ENCODE measurements around the gene KIF16B.
"Not testable (repeated sequence)": the region's sequence is repeated elsewhere in the genome, so short reads cannot be mapped to it uniquely, and the experiment has no call there.

The KIF16B gene

DNA sequence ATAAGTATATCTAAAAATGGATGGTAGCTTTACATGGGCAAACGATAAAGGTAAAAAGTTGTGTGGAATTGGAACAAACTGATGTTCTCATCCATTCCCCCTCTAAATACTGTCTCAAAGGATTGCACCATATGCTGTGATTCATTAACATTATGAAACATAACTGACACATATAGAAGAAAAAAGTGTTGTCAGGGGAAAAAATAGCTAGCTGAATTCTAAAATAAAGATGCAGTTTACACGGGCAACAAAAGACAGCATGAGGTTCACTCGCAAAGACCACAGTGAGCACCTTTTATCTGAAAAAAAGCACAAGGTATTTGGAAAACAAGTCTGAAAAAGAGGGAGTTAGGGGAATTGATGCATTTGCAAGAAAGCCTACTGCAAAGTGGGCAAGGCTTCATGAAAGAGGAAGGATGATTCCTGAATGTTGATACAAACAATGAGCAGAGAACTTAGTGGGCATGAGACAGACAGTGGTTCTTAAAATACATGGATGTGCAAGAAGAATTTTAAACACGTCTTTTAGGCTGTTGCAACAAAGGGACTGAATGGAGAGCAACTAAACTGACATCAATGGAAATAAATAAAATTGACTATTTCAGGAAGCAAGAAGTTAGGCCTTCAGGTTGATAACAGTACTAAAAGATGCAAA lies 280.9 kb downstream of the KIF16B start:
- no peak for DNase-seq (ENCODE audit: low read depth, low spot score)

DNA sequence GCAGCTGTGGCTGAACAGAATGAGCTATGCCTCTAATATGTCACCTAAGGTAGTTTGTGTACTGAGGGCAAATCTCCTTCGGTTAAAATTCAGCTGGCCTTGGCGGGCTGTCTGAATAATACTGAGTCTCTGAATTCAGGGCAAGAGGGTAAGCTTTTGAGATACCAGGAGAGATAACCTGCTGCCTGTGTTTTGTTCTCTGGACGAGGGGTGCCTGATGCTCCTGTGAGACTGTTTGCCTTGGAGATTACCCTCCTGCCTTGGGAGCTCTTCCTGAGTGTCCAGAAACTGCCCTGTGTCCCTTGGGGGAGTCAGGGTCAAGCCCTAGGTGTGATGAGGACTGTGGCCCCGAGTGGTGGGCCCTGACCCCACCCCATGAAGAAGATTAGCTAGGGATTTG lies 282.9 kb downstream of the KIF16B start:
- DNase-seq (ENCODE audit: low read depth, low spot score) = no peak

DNA sequence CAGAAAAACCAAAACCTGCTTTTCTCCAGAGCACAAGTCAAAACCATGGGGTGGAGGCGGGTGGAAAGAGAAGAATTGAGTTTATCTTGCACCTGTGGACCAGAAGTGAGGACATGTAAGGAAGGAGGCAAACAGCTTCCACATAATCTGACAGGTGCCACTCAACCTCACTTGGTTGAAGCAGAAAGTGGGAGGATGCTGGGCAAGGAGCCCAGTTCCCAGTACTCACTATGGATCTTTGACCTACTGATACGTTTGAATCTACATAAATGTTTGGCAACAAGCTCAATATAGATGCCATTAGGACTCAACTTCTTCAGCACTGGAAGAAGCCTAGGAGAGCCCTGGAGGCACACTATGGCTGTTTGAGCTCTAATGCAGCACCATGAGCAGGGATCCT lies 285.5 kb downstream of the KIF16B start:
- DNase-seq (ENCODE audit: low read depth, low spot score) = no peak

DNA sequence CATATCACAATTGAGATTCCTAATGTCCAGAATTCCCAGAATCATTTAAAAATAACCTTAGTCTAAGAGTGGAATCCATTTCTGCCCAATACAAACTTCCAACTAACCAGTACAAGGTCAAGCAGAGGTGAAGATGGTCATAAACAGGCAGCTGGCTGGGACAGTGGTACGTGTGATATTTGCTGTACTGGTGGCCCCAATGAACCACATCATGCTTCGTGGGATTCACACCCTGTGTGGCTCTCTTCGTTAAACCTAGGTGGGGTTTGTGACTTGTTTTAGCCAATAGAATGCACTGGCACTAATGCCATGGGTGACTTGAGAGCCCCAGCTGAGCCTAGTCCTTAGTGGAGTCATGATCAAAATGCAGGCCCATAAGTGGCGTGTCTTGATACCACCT lies 286.6 kb downstream of the KIF16B start:
- no peak for DNase-seq (ENCODE audit: low read depth, low spot score)

DNA sequence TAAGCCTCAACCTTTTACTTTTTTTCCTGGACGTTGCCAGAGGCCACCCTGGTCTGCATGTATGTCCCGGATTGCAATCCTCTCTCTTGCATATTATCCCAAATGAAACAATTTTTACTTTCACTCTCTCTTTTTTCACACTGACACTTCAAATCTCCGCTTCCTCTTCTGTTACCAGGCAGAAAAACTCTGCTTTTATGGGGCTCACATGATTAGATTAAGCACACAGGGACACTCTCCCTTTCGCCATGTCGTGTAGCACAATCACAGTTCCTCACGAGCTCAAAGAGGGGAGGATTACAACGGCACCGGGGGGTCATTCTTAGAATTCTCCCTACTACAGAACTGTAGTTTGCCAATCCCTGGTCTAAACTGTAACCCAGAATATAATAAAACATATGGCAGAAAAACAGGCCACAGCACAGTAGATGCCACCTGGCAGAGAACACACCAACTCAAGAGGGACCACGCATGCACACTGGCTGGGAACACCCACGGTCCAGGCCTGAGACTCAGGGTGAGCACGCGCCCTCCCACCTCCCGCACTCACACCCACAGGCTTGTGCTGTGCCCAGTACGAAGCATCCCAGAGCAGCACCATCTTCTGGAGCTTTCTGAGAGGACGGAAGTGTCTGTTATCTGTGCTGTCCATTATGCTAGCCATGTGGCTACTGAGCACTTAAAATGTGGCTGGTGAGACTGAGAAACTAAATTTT lies 288.7 kb downstream of the KIF16B start:
- DNase-seq (ENCODE audit: low read depth, low spot score) = no peak

DNA sequence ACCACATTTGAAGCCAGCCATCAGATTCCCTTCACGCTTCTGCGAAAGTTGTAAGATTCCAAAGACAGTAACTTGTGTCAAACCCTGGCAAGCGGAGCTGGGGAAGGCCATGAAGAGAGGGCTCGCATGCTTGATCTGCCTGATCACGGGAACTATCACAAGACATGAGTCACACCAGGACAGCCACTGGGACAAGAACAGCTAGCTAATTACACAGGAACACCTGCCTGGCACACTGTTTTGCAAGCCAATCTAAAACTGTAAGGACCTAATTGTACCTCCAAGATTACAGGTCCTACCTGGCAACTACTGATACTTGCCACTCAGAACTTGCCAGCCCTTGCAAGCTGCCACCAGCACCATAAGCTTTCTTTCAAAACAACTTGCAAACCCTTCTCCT lies 289.3 kb downstream of the KIF16B start:
- DNase-seq (ENCODE audit: low read depth, low spot score) = no peak

DNA sequence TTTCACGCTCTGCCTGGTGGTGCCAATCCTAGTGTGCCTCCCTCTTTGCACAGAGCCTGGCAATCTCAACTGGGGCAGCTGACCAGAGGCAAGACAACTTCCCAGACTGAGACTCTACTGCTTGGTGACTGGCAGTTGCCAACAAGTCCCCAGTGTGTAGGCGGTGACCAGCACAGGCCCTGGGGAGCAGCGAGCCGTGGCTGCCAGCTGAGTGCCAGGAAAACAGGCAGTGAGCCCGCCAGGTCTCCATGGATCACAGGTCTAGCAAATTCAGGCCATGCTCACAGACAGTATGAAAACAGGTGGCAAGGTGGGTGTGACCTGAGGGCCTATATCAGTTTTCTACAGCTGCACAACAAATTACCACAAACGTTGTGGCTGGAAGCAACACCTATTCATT lies 289.9 kb downstream of the KIF16B start:
- DNase-seq (ENCODE audit: low read depth, low spot score) = no peak

DNA sequence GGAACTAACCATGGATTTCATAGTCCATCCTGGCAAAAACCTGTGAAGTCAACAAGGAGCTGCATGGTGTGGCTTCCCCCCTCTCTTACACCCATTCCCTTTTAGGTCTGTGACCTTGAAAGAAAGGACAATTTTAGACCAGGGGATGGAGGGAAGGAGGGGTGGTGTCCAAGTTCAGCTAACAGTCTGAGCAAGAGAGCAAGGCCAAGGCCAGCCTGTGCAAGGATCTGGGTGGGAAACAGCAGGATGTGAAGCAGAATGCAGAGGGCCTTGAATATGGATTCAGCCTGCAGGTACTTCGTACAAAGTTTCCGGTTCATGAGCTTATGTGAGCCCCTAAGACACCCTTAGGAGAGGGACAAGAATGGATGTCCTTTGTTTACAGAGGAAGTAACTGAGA lies 293.0 kb downstream of the KIF16B start:
- DNase-seq (ENCODE audit: low read depth, low spot score) = no peak

DNA sequence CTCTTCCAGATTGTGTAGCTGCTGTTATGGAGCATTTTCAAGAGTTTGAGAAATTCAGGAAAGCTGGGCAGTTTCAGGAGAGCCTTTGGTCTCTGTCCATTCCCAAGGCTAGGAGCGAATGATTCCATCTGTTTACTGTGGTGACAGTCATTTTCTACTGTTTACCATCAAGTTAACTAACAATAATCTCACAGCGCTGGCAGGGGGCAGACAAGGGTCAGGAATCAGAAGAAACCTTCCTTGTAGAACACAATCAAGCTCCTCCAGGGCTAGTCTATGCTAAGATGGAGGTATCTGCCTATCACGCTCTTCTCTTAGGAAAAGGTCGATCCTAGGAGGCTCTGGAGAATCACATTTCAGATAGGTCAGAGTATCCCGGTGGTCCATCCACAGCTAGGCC lies 293.9 kb downstream of the KIF16B start:
- no peak for DNase-seq (ENCODE audit: low read depth, low spot score)

DNA sequence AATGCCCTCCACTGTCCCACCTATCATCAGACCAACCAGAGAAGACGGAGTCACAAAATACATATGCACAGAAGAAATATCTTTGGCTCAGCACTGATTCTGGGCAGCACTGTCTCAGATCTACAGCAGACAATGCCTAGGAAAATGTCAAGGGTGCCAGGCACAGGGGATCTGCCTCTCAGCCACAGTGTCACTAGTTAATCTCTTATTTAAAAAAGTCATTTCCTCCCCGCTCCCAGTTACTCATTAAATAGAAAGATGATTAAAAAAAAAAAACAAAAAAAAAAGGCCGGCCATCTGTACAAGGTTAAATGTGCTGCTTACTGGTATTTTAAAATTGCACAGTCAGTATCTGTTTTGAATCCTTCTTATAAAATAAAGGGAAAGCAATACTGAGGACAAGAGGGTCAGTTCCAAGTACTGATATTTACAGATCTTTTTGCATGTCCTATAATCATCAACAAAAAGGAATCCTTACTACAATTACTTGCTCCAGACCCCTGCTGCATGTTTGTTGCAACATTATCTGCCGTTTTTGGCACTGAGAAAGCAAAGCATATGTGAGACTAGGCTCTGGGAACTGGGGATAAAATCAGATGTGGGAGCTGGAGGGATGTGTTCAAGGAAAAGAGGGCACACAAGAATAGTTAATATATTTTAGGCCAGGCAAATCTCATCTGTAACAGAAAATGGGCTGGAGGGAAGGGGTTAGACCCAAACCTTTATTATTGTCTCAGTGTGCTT lies 299.3 kb downstream of the KIF16B start:
- DNase-seq (ENCODE audit: low read depth, low spot score) = no peak

DNA sequence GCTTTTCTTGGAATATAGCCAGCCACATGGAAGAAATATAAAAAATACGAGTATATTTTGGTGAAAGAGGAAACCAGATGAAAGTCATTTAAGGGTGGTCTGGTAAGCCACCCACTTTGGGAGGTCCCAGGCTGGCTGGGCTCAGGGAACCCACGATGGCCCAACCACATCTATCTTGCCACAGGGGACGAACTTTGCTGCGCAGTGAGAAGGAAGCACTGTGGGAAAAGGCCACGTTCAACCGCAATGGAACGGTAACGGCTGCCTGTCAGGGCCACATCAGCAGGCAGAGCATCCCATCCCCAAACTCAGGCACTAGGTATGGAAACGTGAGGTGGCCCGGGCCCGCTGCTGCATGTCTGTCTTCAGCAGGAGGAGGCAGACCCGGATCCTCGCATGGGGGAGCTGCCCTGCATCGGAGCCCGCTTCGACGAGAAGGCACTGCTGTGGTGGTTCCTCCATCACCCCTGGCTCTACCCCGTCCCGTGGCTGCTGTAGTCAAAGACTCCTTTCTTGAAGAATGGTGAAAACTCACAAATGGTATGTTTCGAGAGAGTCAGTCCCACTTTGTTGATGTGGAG lies 300.4 kb downstream of the KIF16B start:
- no peak for DNase-seq (ENCODE audit: low read depth, low spot score)

DNA sequence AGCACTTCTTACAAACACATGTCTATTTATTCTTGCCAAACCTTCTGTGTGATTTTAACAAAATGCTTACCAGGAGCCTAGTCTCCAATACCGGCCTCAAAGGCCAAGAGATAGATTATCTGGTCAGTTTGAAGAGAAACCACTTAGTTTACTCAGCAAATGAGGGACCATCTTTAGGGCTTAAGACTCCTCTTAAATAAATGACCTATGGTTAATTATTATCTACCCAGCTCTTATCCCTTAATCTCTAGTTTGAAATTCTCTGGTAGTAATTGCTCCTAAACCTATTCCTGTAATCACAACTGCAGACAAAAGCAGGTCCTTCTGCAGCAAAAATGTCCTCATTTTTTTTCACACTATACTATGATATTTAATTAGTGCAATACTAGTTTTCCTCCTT lies 301.8 kb downstream of the KIF16B start:
- no peak for DNase-seq (ENCODE audit: low read depth, low spot score)

DNA sequence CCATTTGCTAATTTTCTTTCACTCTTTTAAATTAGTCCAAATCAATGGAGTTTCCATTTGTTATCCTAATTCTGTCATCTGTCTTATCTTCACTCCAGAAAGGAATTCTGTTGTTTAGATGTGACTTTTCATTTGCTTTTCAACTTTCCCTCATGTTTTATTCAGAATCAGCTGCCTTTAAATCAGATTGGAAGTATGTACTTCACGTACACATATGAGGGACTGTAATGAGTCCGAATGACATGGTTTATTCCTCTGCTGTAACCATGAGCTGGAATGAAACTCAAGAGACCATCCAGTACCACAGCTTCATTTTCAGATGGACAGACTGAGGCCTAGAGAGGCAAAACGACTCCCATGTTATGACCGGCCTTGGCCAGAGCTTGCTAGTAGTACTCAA lies 302.3 kb downstream of the KIF16B start:
- no peak for DNase-seq (ENCODE audit: low read depth, low spot score)

DNA sequence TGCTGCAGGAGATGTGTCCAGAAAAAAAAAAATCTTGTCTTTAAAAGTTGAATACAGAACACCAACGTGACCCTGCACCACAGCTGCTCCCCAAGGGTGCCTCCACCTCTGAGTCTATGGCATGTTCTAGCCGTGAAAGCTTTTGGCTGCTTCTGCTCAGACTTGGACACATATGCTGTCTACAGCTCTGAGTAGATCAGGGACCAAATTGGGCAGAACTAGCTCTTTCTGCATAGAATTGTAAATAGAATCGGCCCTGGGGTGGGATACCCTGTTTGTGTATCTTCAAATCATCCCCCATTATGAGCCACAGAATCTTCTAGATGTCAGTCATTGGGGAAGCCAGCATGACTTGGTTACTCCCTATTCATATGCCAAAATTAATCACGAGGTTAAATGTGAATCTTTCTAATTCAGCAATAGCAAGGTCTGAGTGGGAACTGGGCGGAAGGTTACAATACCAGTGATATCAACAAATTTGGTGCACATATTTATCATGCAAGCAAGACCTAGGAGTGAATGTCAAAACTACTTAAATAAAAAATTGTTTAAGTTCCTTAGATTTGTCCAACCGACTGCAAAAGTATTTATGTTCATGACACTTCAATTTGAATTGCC lies 302.8 kb downstream of the KIF16B start:
- DNase-seq (ENCODE audit: low read depth, low spot score) = no peak

DNA sequence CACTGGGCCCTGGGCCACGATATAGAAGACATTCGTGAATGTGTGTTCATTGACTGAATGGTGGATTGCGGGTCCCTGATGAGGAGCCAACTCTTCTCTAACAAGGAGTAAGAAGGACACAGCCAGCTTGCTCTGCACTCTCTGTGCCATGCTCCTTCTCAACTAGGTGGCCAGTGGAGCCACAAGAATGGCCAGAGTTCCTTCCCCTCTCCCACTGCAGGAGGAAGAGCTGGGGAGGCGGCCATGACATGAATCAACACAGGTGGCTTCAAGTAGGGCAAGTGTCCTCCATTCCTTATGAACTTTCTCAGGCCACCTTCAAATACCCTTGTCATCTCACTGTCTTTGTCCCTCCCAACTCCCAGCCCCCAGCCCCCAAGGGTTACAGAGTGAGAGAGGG lies 305.7 kb downstream of the KIF16B start:
- no peak for DNase-seq (ENCODE audit: low read depth, low spot score)

DNA sequence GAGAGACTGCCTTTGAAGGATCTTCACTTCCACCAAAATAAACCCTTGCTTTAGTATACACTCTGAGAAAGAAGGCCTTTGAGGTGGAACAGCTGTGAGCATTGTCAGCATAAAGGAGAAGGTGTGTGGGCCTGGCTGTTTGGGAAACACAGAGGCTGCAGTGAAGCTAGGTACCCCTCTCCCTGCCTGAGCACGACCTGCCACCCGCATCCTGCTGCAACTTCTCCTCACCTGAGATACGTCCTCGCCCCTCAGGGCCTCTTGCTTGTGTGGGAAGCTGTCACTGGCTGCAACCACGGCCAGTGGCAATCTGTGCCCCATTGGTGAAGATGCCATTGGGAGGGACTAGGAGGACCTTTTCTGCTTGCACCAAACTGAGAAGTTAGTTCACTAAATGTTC lies 307.9 kb downstream of the KIF16B start:
- no peak for DNase-seq (ENCODE audit: low read depth, low spot score)

DNA sequence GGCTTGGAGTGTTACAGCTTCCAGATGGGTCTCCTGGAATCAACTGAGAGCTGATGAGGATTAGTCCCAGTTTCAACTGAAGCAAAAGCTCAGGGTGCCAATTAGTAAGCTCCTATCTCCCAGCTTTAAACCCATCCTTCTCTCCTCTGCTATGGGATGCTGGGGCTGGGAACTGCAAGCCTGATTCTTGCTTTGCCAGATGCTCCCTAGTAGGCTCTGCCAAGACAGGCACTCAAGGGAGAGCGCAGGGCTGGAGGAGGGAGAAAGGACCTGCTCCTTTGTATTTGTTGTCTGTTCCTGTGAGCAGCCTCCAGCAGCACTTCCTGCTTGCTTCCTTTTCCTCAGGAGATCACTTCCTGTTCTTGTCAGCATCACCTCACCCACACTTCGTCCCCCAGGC lies 309.7 kb downstream of the KIF16B start:
- no peak for DNase-seq (ENCODE audit: low read depth, low spot score)

DNA sequence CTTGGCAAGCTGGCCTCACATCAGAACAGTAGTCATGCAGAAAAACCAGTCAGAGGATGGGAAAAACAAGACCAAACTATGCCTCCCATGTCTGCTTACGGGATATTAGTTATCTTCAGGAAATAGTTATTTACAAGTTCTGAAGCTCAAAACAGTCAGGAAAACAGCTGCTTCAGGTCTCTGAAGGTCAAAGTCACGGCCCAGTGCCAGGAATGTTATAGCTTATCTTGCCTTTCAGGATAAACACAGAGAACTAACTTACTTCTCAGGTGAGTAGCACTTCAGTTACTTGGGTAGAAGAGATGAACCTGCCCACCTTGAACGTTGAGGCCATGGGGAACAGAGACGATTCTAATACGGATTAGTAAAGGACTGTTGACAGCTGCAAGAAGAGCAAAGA lies 310.7 kb downstream of the KIF16B start:
- DNase-seq (ENCODE audit: low read depth, low spot score) = no peak

DNA sequence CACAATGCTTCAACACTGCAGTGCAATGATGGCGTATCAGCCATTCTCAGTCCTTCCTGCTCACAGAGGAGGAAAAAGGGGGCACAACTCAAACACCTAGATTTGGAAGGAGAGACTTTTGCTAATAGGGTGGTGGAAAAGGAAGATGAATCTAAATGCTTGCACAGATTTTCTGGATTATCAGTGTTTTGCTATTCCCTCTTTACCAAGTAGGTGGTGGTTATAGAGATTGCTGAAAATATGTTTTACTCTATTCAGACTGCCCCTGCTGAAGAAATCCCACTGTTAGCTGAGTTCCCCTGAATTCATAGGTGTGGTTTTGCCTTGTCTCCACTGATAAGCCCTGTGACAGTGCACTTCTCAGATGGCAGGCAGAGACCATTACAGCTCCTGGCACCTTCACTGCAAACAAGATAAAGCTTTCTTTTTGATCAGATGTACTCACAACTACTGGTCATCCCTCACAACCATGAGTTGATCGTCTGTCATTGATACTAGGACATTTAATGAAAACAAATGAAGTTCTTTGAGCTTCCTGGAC lies 311.4 kb downstream of the KIF16B start:
- DNase-seq (ENCODE audit: low read depth, low spot score) = no peak

DNA sequence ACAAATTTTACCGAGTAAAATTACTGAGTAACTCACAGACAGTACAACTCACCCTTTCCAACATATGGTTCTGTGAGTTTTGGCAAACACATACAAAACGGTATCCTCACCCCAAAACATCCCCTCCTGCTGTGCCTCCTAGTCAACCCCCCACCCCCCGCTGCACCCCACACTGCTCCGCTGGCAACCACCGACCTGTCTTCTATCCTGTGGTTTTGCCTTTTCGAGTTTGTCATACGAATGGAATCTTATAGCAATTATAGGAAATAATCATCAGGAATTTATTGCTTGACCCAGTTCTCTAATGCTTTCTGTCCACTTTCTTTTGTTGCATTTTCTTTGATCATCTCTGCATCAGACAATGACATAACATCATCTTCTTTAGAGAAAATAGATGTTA lies 312.3 kb downstream of the KIF16B start:
- peak; percentile 16 for DNase-seq (ENCODE audit: low read depth, low spot score)

DNA sequence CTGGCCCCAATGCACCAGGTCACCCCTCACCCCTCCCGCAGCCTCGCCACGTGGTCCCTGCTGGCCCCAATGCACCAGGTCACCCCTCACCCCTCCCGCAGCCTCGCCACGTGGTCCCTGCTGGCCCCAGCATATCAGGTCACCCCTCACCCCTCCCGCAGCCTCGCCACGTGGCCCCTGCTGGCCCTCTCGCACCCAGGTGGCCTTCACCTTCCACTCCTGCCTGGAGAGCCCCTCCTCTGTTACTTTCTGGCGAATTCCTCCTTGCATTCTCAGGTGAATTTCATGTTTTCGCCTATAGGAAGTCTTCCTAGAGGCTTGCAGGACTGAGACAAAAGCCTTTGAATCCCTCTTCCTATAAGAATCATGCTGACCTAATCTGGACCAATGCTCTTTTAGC lies 313.1 kb downstream of the KIF16B start:
- DNase-seq (ENCODE audit: low read depth, low spot score) = not testable (repeated sequence)

DNA sequence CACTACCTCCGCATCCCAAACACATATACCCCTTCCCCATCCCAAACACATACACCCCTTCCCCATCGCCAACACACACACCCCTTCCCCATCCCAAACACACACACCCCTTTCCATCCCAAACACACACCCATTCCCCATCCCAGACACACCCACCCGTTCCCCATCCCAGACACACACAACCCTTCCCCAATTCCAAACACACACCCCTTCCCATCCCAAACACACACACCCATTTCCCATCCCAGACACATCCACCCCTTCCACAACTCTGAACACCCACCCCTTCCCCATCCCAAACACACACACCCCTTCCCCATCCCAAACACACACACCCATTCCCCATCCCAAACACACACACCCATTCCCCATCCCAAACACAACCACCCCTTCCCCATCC lies 314.5 kb downstream of the KIF16B start:
- DNase-seq (ENCODE audit: low read depth, low spot score) = no peak
